GM12878 (cell line): ENCODE data around the gene FUT8. TPM values are rescaled to one million over a fixed set of nuclear protein-coding genes. Genes with fewer than 3 reads are reported as not detected.

Experiments
- EP300 ChIP-seq, 2 experiments: fragments of 150-350 bp in 1 of 2; IDR thresholded peaks; 2 replicates each; pipeline ENCODE4 v1.6.1; 2011 to 2012; ENCODE audit warnings: low read depth in 2 of 2, low read length in 2 of 2, borderline replicate concordance in 1 of 2, improper control_type of control experiment in 1 of 2, inconsistent platforms in 1 of 2; ENCODE audit not compliant: control insufficient read depth in 1 of 2
- NR2F1 ChIP-seq: fragments of 450-650 bp; conservative IDR thresholded peaks from 2 replicates; pipeline ENCODE4 v1.6.1; 2017; ENCODE audit warnings: mild to moderate bottlenecking
- RAD21 ChIP-seq: IDR thresholded peaks from 2 replicates; pipeline ENCODE4 v1.6.1; 2011; ENCODE audit warnings: mild to moderate bottlenecking, low read depth, low read length, moderate library complexity; ENCODE audit not compliant: insufficient read depth
- SIX5 ChIP-seq: IDR thresholded peaks from 2 replicates; pipeline ENCODE4 v1.6.1; 2011; ENCODE audit warnings: mild to moderate bottlenecking, low read depth, low read length, moderate library complexity; ENCODE audit not compliant: severe bottlenecking
- SPI1 ChIP-seq: IDR thresholded peaks from 2 replicates; pipeline ENCODE4 v1.6.1; 2011; ENCODE audit warnings: low read depth, mild to moderate bottlenecking, low read length, moderate library complexity, borderline replicate concordance; ENCODE audit not compliant: insufficient read depth
- polyA plus RNA-seq, 11 experiments: library from polyadenylated mRNA; depleted of rRNA in 4 of 11; unstranded in 6 of 11; stranded (reverse) in 5 of 11; fragments of >200 nt; fragmentation: Nextera tagmentation in 4 of 11; fragmentation: Illumina TruSeq in 1 of 11; extraction: Ambion mirVana in 4 of 11; extraction: Trizol in 1 of 11; gene quantifications; 1 replicate in 1 of 11; 2 replicates in 10 of 11; pipeline versions ENCODE4 v1.2.1 to v1.2.3, GENCODE V29; 2011 to 2016; ENCODE audit warnings: inconsistent platforms in 2 of 11, missing spikeins in 2 of 11, low read depth in 1 of 11
- total RNA-seq, 4 experiments: library from RNA; depleted of rRNA in 3 of 4; stranded (reverse); fragments of >200 nt in 3 of 4; fragmentation: Illumina TruSeq in 1 of 4; extraction: Trizol in 1 of 4; gene quantifications; 2 replicates each; pipeline versions ENCODE4 v1.2.1 to v1.2.3, GENCODE V29; 2013 to 2021
- TF ChIP-seq, protein P1 (sequence below): fragments of 450-650 bp; IDR thresholded peaks from 2 replicates; pipeline ENCODE4 v1.6.1; 2017; ENCODE audit warnings: borderline replicate concordance
- TF ChIP-seq, protein P2 (sequence below): IDR thresholded peaks from 2 replicates; pipeline ENCODE4 v1.6.1; 2012; ENCODE audit warnings: low read depth, low read length, improper control_type of control experiment
- TF ChIP-seq, protein P3 (sequence below): fragments of 450-650 bp; IDR thresholded peaks from 2 replicates; pipeline ENCODE4 v1.6.1; 2016; ENCODE audit warnings: mild to moderate bottlenecking

Gene FUT8
- total and polyA plus RNA-seq, 10 of the 15 experiments (the other 5 are each of a cell fraction or from before 2014, with no cell fraction given) = 21.3 to 106 (median 66.3) TPM

DNA sequence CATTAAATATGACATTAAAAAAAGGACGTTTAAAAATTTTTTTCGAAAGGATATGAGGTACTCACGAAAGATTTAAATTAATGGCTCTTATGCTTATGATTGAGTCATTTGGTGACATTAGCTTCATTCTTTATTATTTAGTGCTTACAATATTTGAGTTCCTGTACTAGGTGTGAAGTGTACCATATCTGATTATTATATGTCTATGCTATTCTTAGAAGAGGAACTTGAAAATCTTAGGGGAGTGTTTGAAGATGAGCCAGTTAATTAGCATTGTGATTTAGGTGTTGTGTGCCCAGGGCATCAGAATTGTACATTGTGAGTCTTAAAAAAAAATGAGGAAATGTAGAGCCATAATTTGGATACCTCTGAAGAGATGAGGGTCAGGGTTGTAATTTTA lies 118.6 kb downstream of the FUT8 start (continued):
- TF ChIP-seq EP300 (IDR thresholded peaks at IDR 0.05; ENCODE audit: borderline replicate concordance in 1 of 2, control insufficient read depth in 1 of 2, low read depth in 2 of 2, low read length in 2 of 2) (no peak), SPI1 (peak; percentile 13; the same call in 1 of the 2 replicates), RAD21 (no peak), NR2F1 (no peak), SIX5 (no peak)
- TF ChIP-seq, protein P1, sequence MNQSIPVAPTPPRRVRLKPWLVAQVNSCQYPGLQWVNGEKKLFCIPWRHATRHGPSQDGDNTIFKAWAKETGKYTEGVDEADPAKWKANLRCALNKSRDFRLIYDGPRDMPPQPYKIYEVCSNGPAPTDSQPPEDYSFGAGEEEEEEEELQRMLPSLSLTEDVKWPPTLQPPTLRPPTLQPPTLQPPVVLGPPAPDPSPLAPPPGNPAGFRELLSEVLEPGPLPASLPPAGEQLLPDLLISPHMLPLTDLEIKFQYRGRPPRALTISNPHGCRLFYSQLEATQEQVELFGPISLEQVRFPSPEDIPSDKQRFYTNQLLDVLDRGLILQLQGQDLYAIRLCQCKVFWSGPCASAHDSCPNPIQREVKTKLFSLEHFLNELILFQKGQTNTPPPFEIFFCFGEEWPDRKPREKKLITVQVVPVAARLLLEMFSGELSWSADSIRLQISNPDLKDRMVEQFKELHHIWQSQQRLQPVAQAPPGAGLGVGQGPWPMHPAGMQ = no peak
- TF ChIP-seq, protein P2, sequence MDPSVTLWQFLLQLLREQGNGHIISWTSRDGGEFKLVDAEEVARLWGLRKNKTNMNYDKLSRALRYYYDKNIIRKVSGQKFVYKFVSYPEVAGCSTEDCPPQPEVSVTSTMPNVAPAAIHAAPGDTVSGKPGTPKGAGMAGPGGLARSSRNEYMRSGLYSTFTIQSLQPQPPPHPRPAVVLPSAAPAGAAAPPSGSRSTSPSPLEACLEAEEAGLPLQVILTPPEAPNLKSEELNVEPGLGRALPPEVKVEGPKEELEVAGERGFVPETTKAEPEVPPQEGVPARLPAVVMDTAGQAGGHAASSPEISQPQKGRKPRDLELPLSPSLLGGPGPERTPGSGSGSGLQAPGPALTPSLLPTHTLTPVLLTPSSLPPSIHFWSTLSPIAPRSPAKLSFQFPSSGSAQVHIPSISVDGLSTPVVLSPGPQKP = no peak
- TF ChIP-seq, protein P3, sequence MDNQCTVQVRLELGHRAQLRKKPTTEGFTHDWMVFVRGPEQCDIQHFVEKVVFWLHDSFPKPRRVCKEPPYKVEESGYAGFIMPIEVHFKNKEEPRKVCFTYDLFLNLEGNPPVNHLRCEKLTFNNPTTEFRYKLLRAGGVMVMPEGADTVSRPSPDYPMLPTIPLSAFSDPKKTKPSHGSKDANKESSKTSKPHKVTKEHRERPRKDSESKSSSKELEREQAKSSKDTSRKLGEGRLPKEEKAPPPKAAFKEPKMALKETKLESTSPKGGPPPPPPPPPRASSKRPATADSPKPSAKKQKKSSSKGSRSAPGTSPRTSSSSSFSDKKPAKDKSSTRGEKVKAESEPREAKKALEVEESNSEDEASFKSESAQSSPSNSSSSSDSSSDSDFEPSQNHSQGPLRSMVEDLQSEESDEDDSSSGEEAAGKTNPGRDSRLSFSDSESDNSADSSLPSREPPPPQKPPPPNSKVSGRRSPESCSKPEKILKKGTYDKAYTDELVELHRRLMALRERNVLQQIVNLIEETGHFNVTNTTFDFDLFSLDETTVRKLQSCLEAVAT = no peak
